Stimulated activated CD8-positive, alpha-beta memory T cell treated with anti-CD3 and anti-CD28 coated beads, Interleukin-12 subunit alpha, Interleukin-12 subunit beta, amount 100 ng/mL, for 24 hours (primary cell): ENCODE measurements around the gene GSTO1.
"Not testable (repeated sequence)": the region's sequence is repeated elsewhere in the genome, so short reads cannot be mapped to it uniquely, and the experiment has no call there.

ENCODE experiments used
- DNase-seq: peaks from one replicate; pipeline ENCODE4 v3.0.0-alpha.2; 2020; ENCODE audit errors: extremely low read depth

GSTO1 gene

DNA sequence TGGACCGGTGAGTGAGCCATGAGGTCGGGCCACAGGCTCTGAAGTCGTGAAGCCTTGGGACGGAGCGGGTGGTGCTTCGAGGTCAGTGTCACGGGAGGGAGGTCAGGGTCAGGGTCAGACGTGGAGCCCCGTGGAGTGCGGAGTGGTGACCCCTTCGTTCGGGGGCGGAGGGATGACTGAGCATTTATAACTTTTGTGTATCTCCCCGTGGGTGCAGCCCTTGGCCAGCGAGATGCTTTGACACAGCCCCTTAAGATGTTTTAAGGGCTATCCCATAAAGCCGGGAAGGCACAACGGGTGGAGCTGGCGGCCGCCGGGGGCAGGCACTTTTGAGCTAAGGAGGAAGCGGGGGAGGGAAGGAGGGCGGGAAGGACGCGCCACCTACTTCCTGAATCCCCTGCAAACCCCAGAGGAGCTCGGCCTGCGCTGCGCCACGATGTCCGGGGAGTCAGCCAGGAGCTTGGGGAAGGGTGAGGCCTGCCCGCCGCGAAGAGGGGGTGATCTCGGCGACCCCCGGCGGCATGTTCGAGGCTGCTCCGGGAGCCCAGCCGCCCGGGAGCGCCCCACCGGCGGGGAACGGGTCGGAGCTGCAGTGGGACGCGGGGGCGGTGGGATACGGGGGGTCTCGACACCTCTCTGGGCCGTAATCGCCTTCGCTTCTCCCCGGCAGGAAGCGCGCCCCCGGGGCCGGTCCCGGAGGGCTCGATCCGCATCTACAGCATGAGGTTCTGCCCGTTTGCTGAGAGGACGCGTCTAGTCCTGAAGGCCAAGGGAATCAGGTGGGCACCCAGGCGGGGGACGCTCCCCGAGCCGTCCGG lies at the start of gene GSTO1:
Gene GSTO1 (plus strand): TSS at position 400 of the 818 bp plus-strand sequence. CDS start 37 bp downstream, at position 437.
- DNase-seq: no peak

DNA sequence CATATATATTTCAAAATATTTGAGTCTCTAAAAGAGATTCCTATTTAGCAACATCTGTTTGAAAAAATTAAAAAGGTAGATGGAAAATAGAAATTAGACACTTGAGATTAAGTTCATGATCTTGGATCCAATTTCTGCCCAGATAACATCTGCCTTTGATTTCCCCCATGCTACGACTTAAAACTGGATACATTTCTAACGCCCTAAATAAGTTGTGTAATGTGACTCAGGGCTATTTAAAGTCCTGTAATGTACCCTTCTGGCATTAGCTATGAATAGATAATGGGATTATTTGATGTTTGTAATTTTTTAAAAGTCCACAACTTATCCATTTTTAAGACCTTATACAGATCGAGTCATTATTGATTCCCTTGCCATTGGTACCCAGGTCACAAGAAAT lies 46.0 kb upstream of the GSTO1 start:
- no peak for DNase-seq

GRCh38 chr10:104209575-104210198 lies 45.0 kb upstream of the GSTO1 start:
- no peak for DNase-seq

DNA sequence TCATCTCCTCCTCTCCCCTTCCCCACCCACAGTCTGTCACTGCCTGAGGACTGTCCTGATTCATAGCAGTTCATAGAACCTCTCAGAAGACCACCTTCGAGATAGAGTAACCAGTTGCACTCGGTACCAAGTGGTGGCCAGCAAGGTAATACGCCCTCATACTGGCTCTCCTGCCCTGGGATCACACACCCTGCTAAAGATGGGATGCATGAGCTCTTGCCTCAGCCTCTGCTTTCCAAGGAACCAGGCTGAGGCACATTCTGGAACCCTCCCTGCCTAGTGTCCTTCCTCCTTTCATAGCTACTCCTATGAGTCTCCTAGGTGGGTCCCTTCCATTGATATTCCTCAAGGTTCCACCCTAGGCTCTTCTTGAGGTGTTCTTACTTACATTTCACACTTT lies 38.1 kb upstream of the GSTO1 start:
- DNase-seq: no peak

- no peak for DNase-seq
These were observed 35.9 kb upstream of the GSTO1 start for GRCh38 chr10:104218751-104219150.

DNA sequence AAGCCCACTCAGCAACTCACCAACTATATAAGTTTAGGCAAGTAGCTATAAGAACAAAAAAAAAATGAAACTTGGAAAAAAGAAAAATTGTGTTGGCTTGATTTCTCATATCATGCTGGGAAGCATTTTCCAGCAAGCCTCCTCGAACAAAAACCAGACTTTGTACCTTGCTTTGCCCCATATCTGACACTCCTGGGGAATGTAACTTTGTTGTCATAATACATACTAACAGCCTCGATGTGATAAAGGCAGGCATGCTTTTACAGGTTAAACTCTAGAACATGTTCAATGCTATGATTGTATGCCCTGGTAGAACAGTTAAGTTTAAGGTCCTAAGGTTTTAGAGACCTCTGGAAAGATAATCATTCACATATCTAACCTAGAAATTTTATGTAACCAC lies 34.2 kb upstream of the GSTO1 start:
- DNase-seq: no peak

- no peak for DNase-seq
These were observed 31.4 kb upstream of the GSTO1 start for GRCh38 chr10:104223304-104223703.

DNA sequence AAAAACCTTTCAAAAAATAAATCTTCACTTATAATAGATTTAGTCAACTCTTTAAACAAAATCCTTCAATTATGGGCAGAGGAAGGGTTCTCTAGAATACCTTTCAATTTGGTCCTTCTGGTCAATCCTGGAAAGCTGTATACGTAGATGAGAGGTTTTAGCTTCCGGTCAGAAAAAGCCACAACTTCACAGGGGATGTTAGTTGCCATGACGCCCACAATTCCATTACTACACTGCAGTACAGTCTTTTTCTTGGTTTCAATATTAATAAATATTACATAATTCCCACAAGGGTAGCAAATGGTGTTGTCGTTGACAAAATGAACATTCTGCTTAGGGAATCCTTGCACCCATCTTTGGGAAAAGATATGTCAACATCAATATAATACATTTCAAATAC lies 24.2 kb upstream of the GSTO1 start:
- no peak for DNase-seq

GRCh38 chr10:104231784-104232612 lies 22.7 kb upstream of the GSTO1 start, which contains the start of gene CFAP43:
Gene CFAP43 (minus strand): TSS chr10:104232364. CDS start chr10:104232246, 118 bp downstream.
- peak; percentile 95 for DNase-seq

- DNase-seq: no peak
These were observed 22.0 kb upstream of the GSTO1 start for GRCh38 chr10:104232613-104233102.

DNA sequence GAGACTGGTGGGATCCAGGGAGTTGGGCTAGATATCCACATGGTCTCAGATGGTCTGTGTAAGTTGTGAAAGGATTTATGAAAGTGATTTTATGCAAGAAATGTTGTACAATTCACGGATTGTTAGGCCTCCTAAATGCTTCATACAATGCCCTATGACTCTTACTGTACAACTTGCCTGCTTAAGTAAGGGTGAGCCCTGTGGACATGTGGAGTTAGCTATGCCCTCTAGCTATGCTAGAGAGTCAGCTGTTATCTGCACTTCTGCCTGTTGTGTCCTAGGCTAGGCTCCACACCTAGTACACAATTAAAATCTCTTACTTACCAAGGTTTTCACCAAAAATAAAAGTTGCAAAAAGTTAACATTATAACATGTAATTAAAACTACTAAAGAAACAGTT lies 20.9 kb upstream of the GSTO1 start:
- DNase-seq: no peak

DNA sequence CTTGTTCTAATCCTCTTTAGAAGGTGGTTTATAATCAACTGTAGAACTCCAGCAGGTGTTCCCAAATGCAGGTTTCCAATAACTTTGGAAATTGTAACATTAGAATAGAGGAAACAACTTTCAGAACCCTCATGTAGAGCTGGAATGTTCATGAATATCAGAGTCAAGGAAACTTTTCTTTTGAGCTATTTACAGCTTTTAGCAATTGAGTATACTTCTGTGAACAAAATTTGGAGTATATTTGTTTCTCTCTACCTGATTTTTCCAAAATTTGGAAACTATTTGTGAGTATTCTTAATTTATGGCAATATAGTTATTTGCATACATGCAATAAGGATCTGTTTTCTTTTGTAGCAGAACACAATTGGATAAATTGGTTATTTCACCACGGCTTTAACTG lies 19.8 kb upstream of the GSTO1 start:
- no peak for DNase-seq

GRCh38 chr10:104235801-104236200 lies 18.9 kb upstream of the GSTO1 start:
- no peak for DNase-seq

DNA sequence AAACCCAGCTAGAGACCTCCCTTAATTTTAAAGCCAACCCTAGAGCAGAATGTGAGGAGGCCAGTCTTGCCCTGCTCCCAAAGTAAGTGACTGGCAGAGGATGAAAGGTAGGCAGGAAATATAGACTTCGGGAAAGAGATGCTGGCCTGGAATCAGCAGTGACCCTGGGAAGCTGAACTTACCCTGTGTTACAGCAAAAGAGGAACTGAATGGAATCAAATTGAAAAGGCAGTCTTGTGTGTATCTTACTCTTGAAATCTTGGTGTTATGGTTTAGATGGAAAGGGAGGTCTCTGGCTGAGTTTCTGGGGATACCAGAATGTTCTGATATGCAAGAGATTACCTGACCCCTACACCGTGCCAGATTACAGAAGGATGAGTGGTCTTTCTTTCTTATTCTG lies 14.6 kb upstream of the GSTO1 start:
- no peak for DNase-seq

GRCh38 chr10:104242545-104242944 lies 12.1 kb upstream of the GSTO1 start:
- DNase-seq: no peak

- DNase-seq: not testable (repeated sequence)
These were observed 11.7 kb upstream of the GSTO1 start for GRCh38 chr10:104243009-104243408.

- no peak for DNase-seq
These were observed 11.2 kb upstream of the GSTO1 start for GRCh38 chr10:104243512-104243911.

- DNase-seq: no peak
These were observed 9.5 kb upstream of the GSTO1 start for GRCh38 chr10:104245066-104245632.

DNA sequence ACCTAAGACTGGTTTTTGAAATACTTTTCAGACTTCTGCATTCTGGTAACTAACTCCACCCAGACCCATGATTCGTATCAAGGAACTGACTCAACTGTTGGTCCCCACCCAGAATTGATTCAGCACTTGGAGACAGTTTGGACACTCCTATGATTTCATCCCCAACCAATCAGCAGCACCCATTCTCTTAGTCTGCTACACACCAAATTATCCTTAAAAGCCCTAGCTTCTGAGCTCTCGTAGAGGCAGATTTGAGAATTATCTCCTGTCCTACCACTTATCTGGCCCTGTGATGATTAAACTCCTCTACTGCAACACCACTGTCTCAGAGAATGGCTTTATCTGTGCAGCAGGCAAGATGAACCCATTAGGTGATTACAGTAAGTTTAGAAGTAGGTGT lies 7.7 kb upstream of the GSTO1 start:
- DNase-seq: no peak

GRCh38 chr10:104247513-104248146 lies 7.1 kb upstream of the GSTO1 start:
- DNase-seq: no peak

- not testable (repeated sequence) for DNase-seq
These were observed 5.8 kb upstream of the GSTO1 start for GRCh38 chr10:104248931-104249330.
